ENCODE results near the gene C2CD4D. TPM values are rescaled to one million over a fixed set of nuclear protein-coding genes. Genes with fewer than 3 reads are reported as not detected.

C2CD4D gene
- total and polyA plus RNA-seq, 2 of the 13 experiments (the other 11 are each of a cell fraction or from before 2014, with no cell fraction given) = not detected

GRCh38 chr1:151819227-151819835 is 20.3 kb downstream of the C2CD4D start:
- H3K9me3 ChIP-seq (ENCODE audit: low read length) = no peaks in the 10 kb centered on the region
- H2AFZ ChIP-seq (ENCODE audit: low read length) = no peak overlapping the region
- H4K20me1 ChIP-seq (ENCODE audit: insufficient read depth, low read length) = no peaks in the 10 kb centered on the region
- H3K27me3 ChIP-seq (ENCODE audit: control insufficient read depth in 1 of 2, insufficient read depth in 2 of 2, low read length in 2 of 2) = no peaks in the 10 kb centered on the region
- no TSS peak for BruUV-seq (replicated peaks)
- H3K79me2 ChIP-seq (ENCODE audit: insufficient read depth, low read length) = no peaks in the 10 kb centered on the region
- ATAC-seq = no peak
- intact Hi-C loops (cut with micrococcal nuclease; ENCODE audit: unreplicated experiment) (no loop called here), in situ Hi-C loops (cut with HindIII; ENCODE audit: extremely low pct_ligation_motif_present, low pct_unique_long_range_greater_than_20kb) (no loop called here)
- ChIA-PET POLR2A (no interaction called here), CTCF (ENCODE audit: low intra/inter-chr PET ratio, low total read pairs) (no interaction called here)
- no peak for DNase-seq (ENCODE audit: low spot score)
- TF ChIP-seq ZNF629 (CRISPR knock-in tag; conservative IDR thresholded peaks at IDR 0.05) = no peak
- TF ChIP-seq MNT (IDR thresholded peaks at IDR 0.05) = 0 out of 2 replicates have a peak, but pooled peaks have one; percentile 9
- H3K4me3 ChIP-seq (replicated peaks in 1 of 3; ENCODE audit: insufficient read depth in 1 of 3, low read depth in 2 of 3, low read length in 3 of 3) = no peak overlapping the region
- no peak for FAIRE-seq
- no peaks in the 10 kb centered on the region for H3K36me3 ChIP-seq (replicated peaks in 1 of 2; ENCODE audit: control insufficient read depth in 1 of 2, insufficient read depth in 2 of 2, low read length in 2 of 2)
- no peaks in the 10 kb centered on the region for H3K4me1 ChIP-seq (ENCODE audit: insufficient read depth, low read length)
- no peak overlapping the region for H3K9ac ChIP-seq (ENCODE audit: insufficient read depth, low read depth, low read length)
- no peak overlapping the region for H3K27ac ChIP-seq (ENCODE audit: extremely low read length, insufficient read depth, low read length)
- 94% methylated on average over 12 of the region's 12 CpGs for WGBS (ENCODE audit: low lambda C conversion rate)
- H3K4me2 ChIP-seq (ENCODE audit: low read depth, low read length) = no peak overlapping the region

- Histone ChIP-seq H3K36me3 (replicated peaks in 1 of 2; ENCODE audit: control insufficient read depth in 1 of 2, insufficient read depth in 2 of 2, low read length in 2 of 2) (no peaks in the 10 kb centered on the region), H3K4me2 (ENCODE audit: low read depth, low read length) (no peak overlapping the region), H3K9me3 (ENCODE audit: low read length) (no peaks in the 10 kb centered on the region), H3K27me3 (ENCODE audit: control insufficient read depth in 1 of 2, insufficient read depth in 2 of 2, low read length in 2 of 2) (no peaks in the 10 kb centered on the region), H3K4me1 (ENCODE audit: insufficient read depth, low read length) (no peaks in the 10 kb centered on the region), H3K9ac (ENCODE audit: insufficient read depth, low read depth, low read length) (no peak overlapping the region), H3K4me3 (replicated peaks in 1 of 3; ENCODE audit: insufficient read depth in 1 of 3, low read depth in 2 of 3, low read length in 3 of 3) (no peak overlapping the region), H4K20me1 (ENCODE audit: insufficient read depth, low read length) (no peaks in the 10 kb centered on the region), H3K79me2 (ENCODE audit: insufficient read depth, low read length) (no peaks in the 10 kb centered on the region), H3K27ac (ENCODE audit: extremely low read length, insufficient read depth, low read length) (no peak overlapping the region), H2AFZ (ENCODE audit: low read length) (no peak overlapping the region)
- in situ Hi-C loops (cut with HindIII; ENCODE audit: extremely low pct_ligation_motif_present, low pct_unique_long_range_greater_than_20kb) = no loop called here
- no TSS peak for BruUV-seq (replicated peaks)
- DNase-seq (ENCODE audit: low spot score) (no peak), FAIRE-seq (no peak), ATAC-seq (no peak)
- POLR2A ChIA-PET = no interaction called here
- 84% methylated on average over 6 of the region's 7 CpGs for WGBS (ENCODE audit: low lambda C conversion rate)
- TF ChIP-seq ZNF660 (CRISPR knock-in tag; IDR thresholded peaks at IDR 0.05; ENCODE audit: borderline replicate concordance, low read depth) (no peak), IRX3 (CRISPR knock-in tag; IDR thresholded peaks at IDR 0.05; ENCODE audit: borderline replicate concordance, low read depth) (no peak), ZNF33B (CRISPR knock-in tag; IDR thresholded peaks at IDR 0.05) (no peak), ZNF784 (CRISPR knock-in tag; IDR thresholded peaks at IDR 0.05; ENCODE audit: borderline replicate concordance) (no peak), ZNF331 (CRISPR knock-in tag; IDR thresholded peaks at IDR 0.05) (no peak), ZBTB49 (CRISPR knock-in tag; IDR thresholded peaks at IDR 0.05; ENCODE audit: borderline replicate concordance) (no peak)
- intact Hi-C loops (cut with micrococcal nuclease; ENCODE audit: unreplicated experiment) = no loop called here
- CTCF ChIA-PET (ENCODE audit: low intra/inter-chr PET ratio, low total read pairs) = no interaction called here
Observed at GRCh38 chr1:151817353-151817730, 22.3 kb downstream of the C2CD4D start.

Measured in HepG2 (cell line).